Prostate gland (tissue), 2 donors: ENCODE measurements around the gene HDGF.

Source experiments
- CTCF ChIP-seq, 4 experiments: fragments of 200-600 bp in 2 of 4; fragments of 450-650 bp in 2 of 4; sonication (generic) in 2 of 4; IDR thresholded peaks; 1 replicate in 3 of 4; 2 replicates in 1 of 4; pipeline ENCODE4 v1.5.1; 2016 to 2019; ENCODE audit warnings: antibody characterized with exemption in 4 of 4, mild to moderate bottlenecking in 2 of 4, moderate library complexity in 2 of 4
- POLR2A ChIP-seq: fragments of 450-650 bp; IDR thresholded peaks from one replicate; pipeline ENCODE4 v1.6.1; 2016; ENCODE audit warnings: antibody characterized with exemption, mild to moderate bottlenecking
- POLR2AphosphoS5 ChIP-seq: sonication (generic); formaldehyde crosslinking; IDR thresholded peaks from one replicate; pipeline ENCODE4 v1.6.1; 2017; ENCODE audit warnings: antibody characterized with exemption

DNA sequence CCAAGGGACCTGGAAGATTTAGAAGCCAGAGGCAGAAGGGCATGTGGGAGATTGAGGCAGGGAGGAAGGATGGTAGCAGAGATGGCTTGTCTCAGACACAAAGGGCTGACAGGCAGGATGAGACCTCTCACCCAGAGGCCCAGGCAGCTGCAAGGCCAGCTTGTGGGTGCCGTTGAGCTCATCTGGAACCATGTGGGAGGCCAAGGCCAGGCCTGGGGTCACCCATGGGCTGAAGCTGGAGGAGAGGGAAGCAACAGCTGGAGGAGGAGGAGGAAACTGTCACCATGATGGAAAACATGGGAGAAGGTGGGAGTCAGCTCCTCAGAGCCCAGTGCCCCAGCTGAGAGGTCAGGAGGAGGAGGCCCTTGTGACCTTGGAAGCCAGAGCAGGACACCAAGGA is 52.5 kb downstream of the HDGF start:
- no peak for TF ChIP-seq CTCF (IDR thresholded peaks at IDR 0.05)
- no peak for TF ChIP-seq POLR2AphosphoS5
- TF ChIP-seq POLR2A: no peak
